Choroid plexus epithelial cell (primary cell): Measurements from ENCODE around the gene CLDN24.
A peak's percentile ranks its signal among the peaks of the same experiment; 100 is the strongest.

Experiments
- DNase-seq: peaks from one replicate; pipeline ENCODE4 v3.0.0-alpha.2; 2010; ENCODE audit warnings: low read depth
- H3K4me3 ChIP-seq: 2 replicates; pipeline ENCODE4 v1.5.1; 2011; ENCODE audit warnings: low read depth, mild to moderate bottlenecking, control low read depth, low read length, moderate library complexity
- TF ChIP-seq, protein P1 (sequence below): conservative IDR thresholded peaks from 2 replicates; pipeline ENCODE4 v1.5.1; 2011; ENCODE audit warnings: low read depth, mild to moderate bottlenecking, control low read depth, inconsistent platforms, low read length, moderate library complexity

CLDN24 gene

DNA sequence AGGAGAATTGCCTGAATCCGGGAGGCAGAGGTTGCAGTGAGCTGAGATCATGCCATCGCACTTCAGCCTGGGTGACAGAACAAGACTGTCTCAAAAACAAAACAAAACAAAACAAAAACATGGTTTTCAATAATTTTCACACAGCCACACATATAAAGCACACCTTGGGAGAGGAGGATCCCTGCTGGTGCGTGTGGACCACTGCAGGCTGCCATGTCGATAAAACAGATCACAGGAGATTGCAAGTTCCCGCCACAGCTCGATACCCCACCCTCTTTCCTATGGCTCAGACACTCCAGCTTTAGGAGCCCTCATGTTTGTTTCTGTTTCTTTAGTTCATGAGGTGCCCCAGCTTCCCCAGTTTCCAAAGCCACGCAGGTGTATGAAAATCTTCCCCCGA, 31.3 kb upstream of the CLDN24 start:
- no peak for DNase-seq
- H3K4me3 ChIP-seq = no peak overlapping the region
- TF ChIP-seq, protein P1, sequence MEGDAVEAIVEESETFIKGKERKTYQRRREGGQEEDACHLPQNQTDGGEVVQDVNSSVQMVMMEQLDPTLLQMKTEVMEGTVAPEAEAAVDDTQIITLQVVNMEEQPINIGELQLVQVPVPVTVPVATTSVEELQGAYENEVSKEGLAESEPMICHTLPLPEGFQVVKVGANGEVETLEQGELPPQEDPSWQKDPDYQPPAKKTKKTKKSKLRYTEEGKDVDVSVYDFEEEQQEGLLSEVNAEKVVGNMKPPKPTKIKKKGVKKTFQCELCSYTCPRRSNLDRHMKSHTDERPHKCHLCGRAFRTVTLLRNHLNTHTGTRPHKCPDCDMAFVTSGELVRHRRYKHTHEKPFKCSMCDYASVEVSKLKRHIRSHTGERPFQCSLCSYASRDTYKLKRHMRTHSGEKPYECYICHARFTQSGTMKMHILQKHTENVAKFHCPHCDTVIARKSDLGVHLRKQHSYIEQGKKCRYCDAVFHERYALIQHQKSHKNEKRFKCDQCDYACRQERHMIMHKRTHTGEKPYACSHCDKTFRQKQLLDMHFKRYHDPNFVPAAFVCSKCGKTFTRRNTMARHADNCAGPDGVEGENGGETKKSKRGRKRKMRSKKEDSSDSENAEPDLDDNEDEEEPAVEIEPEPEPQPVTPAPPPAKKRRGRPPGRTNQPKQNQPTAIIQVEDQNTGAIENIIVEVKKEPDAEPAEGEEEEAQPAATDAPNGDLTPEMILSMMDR = peak; percentile 11

DNA sequence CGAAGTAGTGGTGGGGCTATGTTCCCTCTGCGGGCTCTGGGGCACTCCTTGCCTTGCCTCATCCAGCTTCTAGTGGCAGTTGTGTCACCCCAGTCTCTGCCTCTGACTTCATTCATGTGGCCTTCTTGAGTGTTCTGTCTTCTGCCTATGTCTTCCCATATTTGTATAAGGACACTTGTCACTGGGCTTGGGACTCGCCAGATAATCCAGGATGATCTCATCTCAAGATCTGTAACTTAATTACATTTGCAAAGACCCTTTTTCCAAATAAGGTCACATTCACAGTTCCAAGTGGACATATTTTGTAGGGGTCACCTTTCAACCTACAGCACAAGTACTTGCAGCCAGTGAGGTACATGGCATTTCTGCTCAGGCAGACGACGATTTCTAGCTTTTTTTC, 30.3 kb upstream of the CLDN24 start:
- no peak for DNase-seq
- no peak overlapping the region for H3K4me3 ChIP-seq
- TF ChIP-seq, protein P1 = no peak

DNA sequence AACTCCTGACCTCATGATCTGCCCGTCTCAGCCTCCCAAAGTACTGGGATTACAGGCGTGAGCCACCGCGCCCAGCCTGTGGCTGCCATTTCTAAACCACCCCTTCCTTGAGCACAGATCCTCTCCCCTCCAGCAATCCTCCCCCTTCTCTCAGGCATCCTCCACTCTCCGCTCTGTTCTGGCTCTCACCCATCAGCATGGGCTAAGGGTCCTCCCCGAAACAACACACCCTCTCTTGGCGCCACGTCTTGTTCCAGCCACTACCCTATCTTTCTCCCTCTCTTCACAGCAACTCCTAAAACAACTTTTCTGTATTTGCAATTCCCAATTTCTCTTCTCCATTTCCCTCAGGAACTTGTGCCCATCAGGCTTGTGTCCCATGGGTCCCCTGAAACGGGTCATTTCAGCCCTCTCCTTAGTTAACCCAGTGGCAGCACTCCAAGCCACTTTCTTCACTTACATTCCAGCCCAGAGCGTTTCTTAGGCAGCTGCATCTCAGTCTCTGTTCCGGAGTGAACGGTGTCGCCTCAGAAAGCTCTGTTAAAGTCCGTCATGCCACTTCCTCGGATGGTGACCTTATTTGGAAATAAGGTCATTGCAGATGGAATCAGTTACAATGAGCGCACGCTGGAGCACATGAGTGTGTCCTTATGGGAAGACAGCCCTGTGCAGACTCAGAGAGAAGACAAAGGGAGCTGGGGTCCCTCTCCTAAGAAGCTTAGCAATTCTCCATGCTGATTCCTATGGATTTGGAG, 28.3 kb upstream of the CLDN24 start:
- no peak for DNase-seq
- no peak overlapping the region for H3K4me3 ChIP-seq
- TF ChIP-seq, protein P1 = no peak

DNA sequence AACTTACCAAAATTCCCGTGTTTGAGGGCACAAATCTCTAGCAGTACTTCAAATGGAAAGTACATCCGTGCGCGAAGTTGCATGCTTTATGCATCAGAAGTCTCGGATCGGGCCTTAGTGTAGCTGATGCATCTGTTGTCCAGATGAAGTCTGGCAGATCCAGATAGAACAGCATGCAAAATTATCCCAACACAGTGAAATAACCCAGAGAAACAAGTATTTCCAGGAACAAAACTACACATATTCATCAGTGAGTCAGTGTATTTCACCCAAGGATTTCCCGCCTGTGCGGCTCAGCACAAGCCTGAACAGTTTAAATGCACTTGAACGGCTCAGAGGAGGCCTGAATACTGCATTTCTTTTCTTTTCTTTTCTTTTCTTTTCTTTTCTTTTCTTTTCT, 27.4 kb upstream of the CLDN24 start:
- TF ChIP-seq, protein P1 = no peak
- no peak overlapping the region for H3K4me3 ChIP-seq
- peak; percentile 31 for DNase-seq

DNA sequence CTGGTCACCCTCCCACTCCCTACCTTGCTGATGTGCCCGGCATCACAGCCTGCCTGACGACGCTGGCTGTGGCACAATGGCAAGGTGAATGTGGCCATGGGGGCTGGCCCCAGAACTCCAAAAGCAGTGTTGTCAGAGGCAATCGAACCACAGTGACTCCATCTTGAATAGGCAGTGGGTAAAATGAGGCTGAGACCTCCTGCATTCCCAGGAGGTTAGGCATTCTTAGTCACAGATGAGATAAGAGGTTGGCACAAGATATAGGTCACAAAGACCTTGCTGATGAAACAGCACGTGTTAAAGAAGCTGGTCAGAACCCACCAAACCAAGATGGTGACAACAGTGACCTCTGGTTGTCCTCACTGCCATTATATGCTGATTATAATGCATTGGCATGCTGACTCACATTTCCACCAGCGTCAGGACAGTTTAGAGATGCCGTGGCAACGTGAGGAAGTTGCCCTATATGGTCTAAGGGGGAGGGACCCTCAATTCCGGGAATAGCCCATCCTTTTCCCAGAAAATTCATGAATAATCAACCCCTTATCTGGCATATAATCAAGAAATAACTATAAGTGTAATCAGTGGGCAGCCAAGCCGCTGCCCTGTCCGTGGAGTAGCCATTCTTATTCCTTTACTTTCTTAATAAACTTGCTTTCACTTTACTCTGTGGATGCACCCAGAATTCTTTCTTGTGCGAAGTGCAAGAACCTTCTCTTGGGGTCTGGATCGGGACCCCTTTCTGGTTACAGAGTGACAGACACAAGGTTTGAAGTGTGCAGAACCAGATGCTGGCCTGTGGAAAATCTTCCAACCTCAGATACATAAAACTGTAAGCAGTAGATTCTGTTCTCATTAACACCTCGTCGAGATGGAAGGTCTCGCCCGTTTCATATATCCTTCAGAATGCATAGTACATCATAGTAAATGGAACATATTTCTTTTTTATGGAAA, 26.8 kb upstream of the CLDN24 start:
- no peak overlapping the region for H3K4me3 ChIP-seq
- TF ChIP-seq, protein P1 = no peak
- DNase-seq = peak; percentile 81

DNA sequence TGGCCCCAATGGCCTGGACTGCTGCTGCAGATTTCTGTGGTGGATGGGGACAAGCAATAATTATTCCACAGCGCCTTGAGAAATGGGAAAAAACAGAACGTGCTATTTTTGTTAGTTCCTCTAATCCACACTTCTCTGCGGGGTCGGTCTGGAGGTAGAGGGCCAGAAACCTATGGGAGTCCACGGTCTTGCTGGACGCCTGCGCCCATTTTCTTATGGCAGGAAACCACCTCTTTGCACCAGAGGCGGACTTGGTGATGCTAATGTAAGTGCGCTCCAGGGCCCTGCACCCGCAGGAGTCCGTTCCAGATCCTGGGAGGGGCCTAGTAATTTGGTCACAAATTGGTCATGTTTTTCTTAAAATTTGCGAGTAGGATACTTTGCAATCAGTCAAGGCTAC, 25.9 kb upstream of the CLDN24 start:
- no peak for DNase-seq
- no peak overlapping the region for H3K4me3 ChIP-seq
- TF ChIP-seq, protein P1 = no peak
